ENCODE results near the gene CFAP161. TPM values are rescaled to one million over a fixed set of nuclear protein-coding genes. Genes with fewer than 3 reads are reported as not detected.

The CFAP161 gene
- total and polyA plus RNA-seq, 4 donors = 2.4 to 11.2 (median 3.9) TPM

DNA sequence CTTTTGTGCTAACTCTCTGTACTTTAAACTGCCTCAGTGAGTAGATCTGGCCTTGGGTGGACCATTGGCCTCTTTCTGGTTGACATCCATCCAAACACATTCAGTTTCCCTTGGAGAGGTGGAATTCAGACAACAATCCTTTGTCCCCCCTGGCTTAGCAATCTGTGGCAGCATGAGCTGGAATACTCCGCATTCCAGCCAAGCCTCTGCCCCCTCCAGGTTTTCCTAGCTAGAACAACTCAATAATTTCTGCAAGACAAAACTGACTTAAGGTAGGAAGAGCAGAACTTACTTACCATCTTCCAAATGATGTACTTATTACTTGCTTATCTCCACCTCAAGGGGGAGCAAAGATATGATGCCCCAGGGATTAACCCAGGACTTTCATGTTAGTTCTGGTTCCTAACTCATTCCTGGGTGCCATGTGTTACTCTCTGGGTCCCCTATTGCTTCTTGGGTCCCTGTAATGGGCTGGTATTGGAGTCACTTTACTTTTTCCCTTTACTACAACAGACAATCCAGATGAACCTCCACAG lies 40.8 kb downstream of the CFAP161 start:
- WGBS, 2 donors = 94 to 95% methylated on average over 1 of the region's 1 CpG
- Histone ChIP-seq H3K4me3 (no peak overlapping the region), H3K9me3 (ENCODE audit: control insufficient read depth in 4 of 4, insufficient read depth in 3 of 4, low read length in 3 of 4) (no peaks in the 10 kb centered on the region), H3K36me3 (ENCODE audit: control insufficient read depth in 4 of 4, insufficient read depth in 4 of 4, low read length in 4 of 4) (no peaks in the 10 kb centered on the region), H3K27ac (ENCODE audit: low read depth in 1 of 2, low read length in 1 of 2) (no peak overlapping the region), H3K9ac (ENCODE audit: insufficient read depth in 1 of 2, low read length in 2 of 2) (no peak overlapping the region), H3K4me1 (ENCODE audit: control insufficient read depth in 5 of 5, insufficient read depth in 5 of 5, low read length in 5 of 5) (peaks cover 0 to 6% (median 0%) of the 10 kb centered on the region in 5 donors), H3K27me3 (ENCODE audit: control insufficient read depth in 3 of 3, insufficient read depth in 3 of 3, low read length in 2 of 3) (no peaks in the 10 kb centered on the region)
- DNase-seq = no peak
- no peak for ATAC-seq (ENCODE audit: insufficient read depth, low FRiP score)
- TF ChIP-seq, protein P1, sequence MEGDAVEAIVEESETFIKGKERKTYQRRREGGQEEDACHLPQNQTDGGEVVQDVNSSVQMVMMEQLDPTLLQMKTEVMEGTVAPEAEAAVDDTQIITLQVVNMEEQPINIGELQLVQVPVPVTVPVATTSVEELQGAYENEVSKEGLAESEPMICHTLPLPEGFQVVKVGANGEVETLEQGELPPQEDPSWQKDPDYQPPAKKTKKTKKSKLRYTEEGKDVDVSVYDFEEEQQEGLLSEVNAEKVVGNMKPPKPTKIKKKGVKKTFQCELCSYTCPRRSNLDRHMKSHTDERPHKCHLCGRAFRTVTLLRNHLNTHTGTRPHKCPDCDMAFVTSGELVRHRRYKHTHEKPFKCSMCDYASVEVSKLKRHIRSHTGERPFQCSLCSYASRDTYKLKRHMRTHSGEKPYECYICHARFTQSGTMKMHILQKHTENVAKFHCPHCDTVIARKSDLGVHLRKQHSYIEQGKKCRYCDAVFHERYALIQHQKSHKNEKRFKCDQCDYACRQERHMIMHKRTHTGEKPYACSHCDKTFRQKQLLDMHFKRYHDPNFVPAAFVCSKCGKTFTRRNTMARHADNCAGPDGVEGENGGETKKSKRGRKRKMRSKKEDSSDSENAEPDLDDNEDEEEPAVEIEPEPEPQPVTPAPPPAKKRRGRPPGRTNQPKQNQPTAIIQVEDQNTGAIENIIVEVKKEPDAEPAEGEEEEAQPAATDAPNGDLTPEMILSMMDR (IDR thresholded peaks at IDR 0.05; ENCODE audit: control extremely low read depth, extremely low read depth) = no peak

DNA sequence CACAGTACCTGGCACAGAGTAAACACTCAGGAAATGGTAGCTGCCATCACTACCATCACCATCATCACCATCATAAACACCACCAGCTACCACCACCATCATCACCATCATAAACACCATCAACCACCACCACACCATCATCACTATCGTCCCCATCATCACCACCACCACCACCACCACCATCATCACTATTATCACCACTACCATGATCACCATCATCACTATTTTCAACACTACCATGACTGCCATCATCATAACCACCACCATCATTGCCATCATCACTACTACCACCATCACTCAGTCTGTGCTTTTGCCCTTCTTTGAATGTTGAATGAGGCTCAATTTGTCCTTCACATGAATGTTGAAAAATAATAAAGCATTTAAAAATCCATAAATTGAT lies 41.4 kb downstream of the CFAP161 start:
- peaks cover 0 to 6% (median 0%) of the 10 kb centered on the region in 5 donors for H3K4me1 ChIP-seq (ENCODE audit: control insufficient read depth in 5 of 5, insufficient read depth in 5 of 5, low read length in 5 of 5)
- no peak overlapping the region for H3K9ac ChIP-seq (ENCODE audit: insufficient read depth in 1 of 2, low read length in 2 of 2)
- H3K4me3 ChIP-seq = no peak overlapping the region
- 89 to 92% methylated on average over 1 of the region's 1 CpG for WGBS, 2 donors
- no peaks in the 10 kb centered on the region for H3K9me3 ChIP-seq (ENCODE audit: control insufficient read depth in 4 of 4, insufficient read depth in 3 of 4, low read length in 3 of 4)
- H3K27ac ChIP-seq (ENCODE audit: low read depth in 1 of 2, low read length in 1 of 2) = no peak overlapping the region
- no peaks in the 10 kb centered on the region for H3K36me3 ChIP-seq (ENCODE audit: control insufficient read depth in 4 of 4, insufficient read depth in 4 of 4, low read length in 4 of 4)
- ATAC-seq (ENCODE audit: insufficient read depth, low FRiP score) (no peak), DNase-seq (no peak)
- TF ChIP-seq, protein P1 (IDR thresholded peaks at IDR 0.05; ENCODE audit: control extremely low read depth, extremely low read depth) = no peak
- H3K27me3 ChIP-seq (ENCODE audit: control insufficient read depth in 3 of 3, insufficient read depth in 3 of 3, low read length in 2 of 3) = no peaks in the 10 kb centered on the region

DNA sequence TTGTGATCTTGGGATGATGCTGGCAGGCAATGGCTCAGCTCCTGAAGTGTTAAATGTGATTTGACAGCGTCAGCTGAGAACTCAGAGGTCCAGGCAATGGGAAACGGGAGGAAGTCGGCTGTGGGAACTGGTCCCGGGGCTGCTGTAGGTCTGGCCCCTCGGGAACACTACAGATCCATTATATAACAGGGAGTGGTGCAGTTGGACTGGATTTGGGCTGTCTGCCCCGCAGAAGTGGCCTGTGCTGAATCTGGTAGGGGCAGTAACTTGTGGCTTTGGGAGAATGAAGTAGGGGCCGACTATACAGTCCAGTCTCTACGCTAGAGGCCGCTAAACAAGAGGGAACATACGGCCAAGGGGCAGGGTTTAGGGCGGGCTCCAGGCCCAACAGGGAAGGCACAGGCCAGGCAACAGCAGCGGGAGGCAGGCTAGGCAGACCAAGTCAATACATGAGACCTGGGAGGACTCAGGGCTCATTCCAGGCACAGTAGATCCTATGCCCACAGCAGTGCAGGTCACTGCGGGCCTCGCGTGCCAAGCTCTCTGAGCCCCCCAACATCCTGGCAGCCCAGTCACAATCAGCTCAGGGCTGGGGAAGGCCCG lies 42.3 kb downstream of the CFAP161 start:
- ATAC-seq (ENCODE audit: insufficient read depth, low FRiP score) (no peak), DNase-seq (peak in 1 of 3 donors; percentile 61)
- TF ChIP-seq, protein P1 (IDR thresholded peaks at IDR 0.05; ENCODE audit: control extremely low read depth, extremely low read depth) = no peak
- H3K27ac ChIP-seq (ENCODE audit: low read depth in 1 of 2, low read length in 1 of 2) = peak overlapping the region; percentile 37 to 71
- 81 to 87% methylated on average over 16 of the region's 16 CpGs for WGBS, 2 donors
- H3K4me3 ChIP-seq = no peak overlapping the region
- H3K9me3 ChIP-seq (ENCODE audit: control insufficient read depth in 4 of 4, insufficient read depth in 3 of 4, low read length in 3 of 4) = no peaks in the 10 kb centered on the region
- peaks cover 0 to 6% (median 0%) of the 10 kb centered on the region in 5 donors for H3K4me1 ChIP-seq (ENCODE audit: control insufficient read depth in 5 of 5, insufficient read depth in 5 of 5, low read length in 5 of 5)
- H3K9ac ChIP-seq (ENCODE audit: insufficient read depth in 1 of 2, low read length in 2 of 2) = no peak overlapping the region
- H3K36me3 ChIP-seq (ENCODE audit: control insufficient read depth in 4 of 4, insufficient read depth in 4 of 4, low read length in 4 of 4) = no peaks in the 10 kb centered on the region
- no peaks in the 10 kb centered on the region for H3K27me3 ChIP-seq (ENCODE audit: control insufficient read depth in 3 of 3, insufficient read depth in 3 of 3, low read length in 2 of 3)

All from lung (tissue), 12 donors.